ENCODE measurements around the gene HTRA2. TPM values are rescaled to one million over a fixed set of nuclear protein-coding genes. Genes with fewer than 3 reads are reported as not detected.

The HTRA2 gene
- total RNA-seq, 1 donor from 2014 or later: 24.2 TPM

DNA sequence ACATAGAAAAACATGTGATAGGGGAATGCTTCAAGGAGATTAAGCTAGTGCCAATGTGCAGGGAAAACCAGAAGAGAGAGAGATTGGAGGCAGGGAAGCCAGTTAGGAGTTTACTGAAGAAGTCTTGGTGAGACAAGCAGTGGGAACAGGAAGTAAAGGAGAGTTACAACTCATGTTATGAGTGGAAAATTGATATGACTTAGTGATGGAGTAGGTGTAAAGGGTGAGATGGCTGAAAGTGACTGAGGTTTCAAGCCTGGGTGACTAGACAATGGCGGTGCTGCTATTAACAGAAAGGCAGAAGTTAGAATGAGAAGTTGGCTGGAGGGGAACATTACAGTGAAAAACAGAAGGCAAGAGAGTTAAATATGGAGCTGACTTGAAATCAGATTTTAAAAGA lies 41.3 kb downstream of the HTRA2 start:
- H3K9me3 Mint-ChIP-seq (ENCODE audit: low read depth): no peaks in the 10 kb centered on the region
- peaks cover 47% of the 10 kb centered on the region for H3K4me1 Mint-ChIP-seq (ENCODE audit: low read depth)
- TF ChIP-seq, protein P1, sequence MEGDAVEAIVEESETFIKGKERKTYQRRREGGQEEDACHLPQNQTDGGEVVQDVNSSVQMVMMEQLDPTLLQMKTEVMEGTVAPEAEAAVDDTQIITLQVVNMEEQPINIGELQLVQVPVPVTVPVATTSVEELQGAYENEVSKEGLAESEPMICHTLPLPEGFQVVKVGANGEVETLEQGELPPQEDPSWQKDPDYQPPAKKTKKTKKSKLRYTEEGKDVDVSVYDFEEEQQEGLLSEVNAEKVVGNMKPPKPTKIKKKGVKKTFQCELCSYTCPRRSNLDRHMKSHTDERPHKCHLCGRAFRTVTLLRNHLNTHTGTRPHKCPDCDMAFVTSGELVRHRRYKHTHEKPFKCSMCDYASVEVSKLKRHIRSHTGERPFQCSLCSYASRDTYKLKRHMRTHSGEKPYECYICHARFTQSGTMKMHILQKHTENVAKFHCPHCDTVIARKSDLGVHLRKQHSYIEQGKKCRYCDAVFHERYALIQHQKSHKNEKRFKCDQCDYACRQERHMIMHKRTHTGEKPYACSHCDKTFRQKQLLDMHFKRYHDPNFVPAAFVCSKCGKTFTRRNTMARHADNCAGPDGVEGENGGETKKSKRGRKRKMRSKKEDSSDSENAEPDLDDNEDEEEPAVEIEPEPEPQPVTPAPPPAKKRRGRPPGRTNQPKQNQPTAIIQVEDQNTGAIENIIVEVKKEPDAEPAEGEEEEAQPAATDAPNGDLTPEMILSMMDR (IDR thresholded peaks at IDR 0.05): no peak
- no peak overlapping the region for H3K4me3 Mint-ChIP-seq (ENCODE audit: unreplicated experiment)
- DNase-seq (ENCODE audit: low spot score): no peak
- H3K36me3 Mint-ChIP-seq (ENCODE audit: low read depth): no peaks in the 10 kb centered on the region
- no peak overlapping the region for H3K27ac Mint-ChIP-seq (ENCODE audit: unreplicated experiment)
- H3K27me3 Mint-ChIP-seq (ENCODE audit: low read depth): no peaks in the 10 kb centered on the region

DNA sequence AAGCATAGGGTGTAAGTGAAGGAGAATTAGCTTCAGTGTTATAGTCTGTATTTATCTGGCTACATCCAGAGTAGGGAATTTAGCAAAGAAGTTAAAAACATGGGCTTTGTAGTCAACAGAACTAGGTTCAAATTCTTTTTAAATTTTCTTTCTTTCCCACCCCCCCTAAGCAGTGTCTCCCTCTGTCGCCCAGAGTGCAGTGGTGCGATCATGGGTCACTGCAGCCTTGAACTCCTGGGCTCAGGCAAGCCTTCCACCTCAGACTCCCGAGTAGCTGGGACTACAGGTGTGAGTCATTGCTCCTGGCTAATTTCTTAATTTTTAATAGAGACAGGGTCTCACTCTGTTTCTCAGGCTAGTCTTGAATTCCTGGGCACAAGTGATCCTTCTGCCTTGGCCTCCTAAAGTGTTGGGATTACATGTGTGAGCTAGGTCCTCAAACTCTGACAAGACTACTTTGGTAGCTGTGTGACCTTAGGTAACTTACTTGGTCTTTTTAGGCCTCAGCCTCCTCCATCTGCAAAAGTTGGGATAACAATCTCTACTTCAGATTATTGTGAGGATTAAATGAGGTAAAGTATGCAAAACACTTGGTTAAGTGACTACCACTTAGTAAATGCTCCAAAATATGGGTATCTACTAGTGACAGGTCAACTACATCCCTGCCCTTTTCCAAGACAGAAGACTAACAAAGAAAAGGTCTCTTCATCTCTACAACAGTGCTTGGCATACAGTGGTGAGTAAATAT lies 42.6 kb downstream of the HTRA2 start:
- Mint-ChIP-seq H3K9me3 (ENCODE audit: low read depth) (no peaks in the 10 kb centered on the region), H3K36me3 (ENCODE audit: low read depth) (no peaks in the 10 kb centered on the region), H3K4me3 (ENCODE audit: unreplicated experiment) (no peak overlapping the region), H3K27me3 (ENCODE audit: low read depth) (no peaks in the 10 kb centered on the region), H3K4me1 (ENCODE audit: low read depth) (peaks cover 48% of the 10 kb centered on the region), H3K27ac (ENCODE audit: unreplicated experiment) (no peak overlapping the region)
- TF ChIP-seq, protein P1 (IDR thresholded peaks at IDR 0.05): peak; percentile 11
- DNase-seq (ENCODE audit: low spot score): no peak

DNA sequence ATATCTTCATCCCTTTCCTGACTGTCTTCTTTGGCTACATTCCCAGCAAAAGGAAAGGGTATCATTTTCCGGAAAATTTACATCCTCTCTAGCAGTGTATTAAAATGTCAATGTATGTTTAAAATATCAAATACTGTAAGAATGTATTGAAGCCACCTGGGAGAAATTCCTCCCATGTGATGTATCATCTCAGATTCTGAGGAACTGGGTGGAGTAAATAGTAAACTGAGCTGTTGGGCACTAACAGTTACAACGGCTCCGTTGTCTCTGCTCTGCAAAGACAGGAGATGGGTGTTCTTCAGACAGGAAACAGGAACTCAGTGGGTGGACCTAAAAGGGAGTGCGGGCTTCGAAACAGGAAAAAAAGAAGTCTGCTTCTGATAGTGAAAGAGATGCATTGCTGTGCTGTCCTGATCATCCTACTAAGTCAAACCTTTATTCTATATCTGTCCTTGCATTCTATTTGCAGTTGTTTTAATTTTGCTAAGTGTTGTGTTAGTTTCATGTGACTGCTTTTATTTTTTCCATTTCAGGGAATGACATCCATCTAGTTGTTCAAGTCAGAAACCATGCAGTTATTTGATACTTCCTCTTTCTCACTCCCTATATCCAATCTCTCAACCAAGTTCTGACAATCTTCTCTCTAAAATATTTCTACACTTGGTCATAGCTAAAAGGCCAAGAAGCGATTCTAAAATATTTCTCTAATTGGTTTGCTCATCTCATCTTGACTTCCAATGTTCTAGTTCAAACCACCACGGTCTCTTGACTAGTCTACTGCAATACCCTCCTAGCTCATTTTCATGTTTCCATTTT lies 44.2 kb downstream of the HTRA2 start:
- H3K9me3 Mint-ChIP-seq (ENCODE audit: low read depth): no peaks in the 10 kb centered on the region
- peak overlapping the region; percentile 84 for H3K27ac Mint-ChIP-seq (ENCODE audit: unreplicated experiment)
- no peaks in the 10 kb centered on the region for H3K27me3 Mint-ChIP-seq (ENCODE audit: low read depth)
- peak overlapping the region; percentile 55 for H3K4me3 Mint-ChIP-seq (ENCODE audit: unreplicated experiment)
- DNase-seq (ENCODE audit: low spot score): no peak
- peaks cover 38% of the 10 kb centered on the region for H3K4me1 Mint-ChIP-seq (ENCODE audit: low read depth)
- no peaks in the 10 kb centered on the region for H3K36me3 Mint-ChIP-seq (ENCODE audit: low read depth)
- TF ChIP-seq, protein P1 (IDR thresholded peaks at IDR 0.05): no peak

DNA sequence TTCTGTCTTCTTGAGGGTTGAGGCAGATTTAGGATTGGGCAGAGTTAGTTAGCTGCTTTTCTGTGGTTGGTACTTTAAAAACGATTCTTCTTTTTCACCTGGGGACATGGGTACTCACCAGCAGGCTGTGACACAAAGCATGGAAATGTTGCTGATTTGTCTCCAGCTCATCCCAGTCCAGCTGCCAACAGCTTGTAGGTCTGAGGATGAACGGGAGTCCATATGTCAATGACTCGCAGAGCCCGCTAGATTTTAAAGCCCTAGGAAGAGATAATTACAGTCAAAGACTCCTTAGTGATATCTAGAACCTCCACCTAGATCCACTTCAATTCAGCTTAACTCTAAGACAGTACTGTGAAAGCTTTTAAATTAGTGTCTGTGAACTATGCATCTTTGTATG lies 45.6 kb downstream of the HTRA2 start:
- Mint-ChIP-seq H3K27ac (ENCODE audit: unreplicated experiment) (no peak overlapping the region), H3K9me3 (ENCODE audit: low read depth) (no peaks in the 10 kb centered on the region)
- TF ChIP-seq, protein P1 (IDR thresholded peaks at IDR 0.05): no peak

DNA sequence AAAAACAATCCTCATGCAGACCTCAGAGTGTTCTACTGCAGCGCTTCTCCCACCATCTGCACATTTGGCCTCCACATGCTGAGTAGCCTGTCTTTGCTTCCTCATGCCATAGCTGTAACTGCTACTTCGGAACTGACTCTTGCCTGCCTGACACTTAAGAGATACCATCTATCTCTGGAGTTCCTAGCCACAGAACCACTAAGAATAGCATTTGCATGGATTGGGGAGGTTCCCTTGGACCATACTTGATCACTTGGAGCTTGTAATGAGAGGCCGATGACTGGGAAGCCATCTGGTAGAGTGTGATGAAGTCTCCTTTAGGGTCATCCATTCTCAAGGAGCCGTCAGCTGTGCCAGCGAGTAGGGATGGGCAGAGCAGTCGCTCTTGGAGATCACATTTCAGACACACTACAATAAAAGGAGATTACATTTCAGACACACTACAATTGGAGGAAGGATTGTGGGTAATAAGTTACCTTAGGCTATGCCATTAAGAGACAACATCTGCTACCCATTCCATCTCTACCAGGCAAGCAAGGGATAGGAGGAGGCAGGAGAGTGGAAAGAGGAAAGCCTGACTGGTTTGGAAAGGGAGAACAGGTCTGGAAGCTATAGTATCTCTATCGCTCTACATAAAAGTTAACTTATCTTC lies 46.6 kb downstream of the HTRA2 start:
- H3K27me3 Mint-ChIP-seq (ENCODE audit: low read depth): no peaks in the 10 kb centered on the region
- peak overlapping the region; percentile 72 for H3K27ac Mint-ChIP-seq (ENCODE audit: unreplicated experiment)
- no peaks in the 10 kb centered on the region for H3K36me3 Mint-ChIP-seq (ENCODE audit: low read depth)
- H3K4me1 Mint-ChIP-seq (ENCODE audit: low read depth): peaks cover 37% of the 10 kb centered on the region
- no peak for DNase-seq (ENCODE audit: low spot score)
- TF ChIP-seq, protein P1 (IDR thresholded peaks at IDR 0.05): no peak
- H3K9me3 Mint-ChIP-seq (ENCODE audit: low read depth): no peaks in the 10 kb centered on the region
- no peak overlapping the region for H3K4me3 Mint-ChIP-seq (ENCODE audit: unreplicated experiment)

More for the DNA sequence above, 45.6 kb downstream of the HTRA2 start:
- DNase-seq (ENCODE audit: low spot score): no peak
- no peaks in the 10 kb centered on the region for H3K36me3 Mint-ChIP-seq (ENCODE audit: low read depth)
- peaks cover 37% of the 10 kb centered on the region for H3K4me1 Mint-ChIP-seq (ENCODE audit: low read depth)
- H3K4me3 Mint-ChIP-seq (ENCODE audit: unreplicated experiment): no peak overlapping the region
- no peaks in the 10 kb centered on the region for H3K27me3 Mint-ChIP-seq (ENCODE audit: low read depth)
